D721Med (cell line): ENCODE data around the gene SGF29.
"Not testable (repeated sequence)": the region's sequence is repeated elsewhere in the genome, so short reads cannot be mapped to it uniquely, and the experiment has no call there.

Experiments used
- DNase-seq: peaks from one replicate; pipeline ENCODE4 v3.0.0; 2011; ENCODE audit warnings: low spot score; ENCODE audit not compliant: insufficient read length
- FAIRE-seq: peaks from 2 replicates; lab custom pipeline; 2011; peaks lifted over from hg19 to GRCh38; lab: Jason Lieb, UNC
- CTCF ChIP-seq: IDR thresholded peaks from 2 replicates; pipeline ENCODE4 v1.5.1; 2012; ENCODE audit warnings: mild to moderate bottlenecking, control low read depth; ENCODE audit not compliant: insufficient read depth; ENCODE audit errors: missing control alignments

SGF29 gene

GRCh38 chr16:28597692-28598261, 44.1 kb downstream of the SGF29 start:
- FAIRE-seq = no peak
- no peak for DNase-seq
- no peak for TF ChIP-seq CTCF

GRCh38 chr16:28599377-28600285, 45.9 kb downstream of the SGF29 start:
- FAIRE-seq = not testable (repeated sequence)

GRCh38 chr16:28600965-28601364, 47.2 kb downstream of the SGF29 start:
- not testable (repeated sequence) for FAIRE-seq, DNase-seq

More at GRCh38 chr16:28599377-28600285, 45.9 kb downstream of the SGF29 start:
- not testable (repeated sequence) for DNase-seq

- not testable (repeated sequence) for DNase-seq, FAIRE-seq
These were observed 47.9 kb downstream of the SGF29 start for GRCh38 chr16:28601589-28601988.

GRCh38 chr16:28602062-28602461, 48.3 kb downstream of the SGF29 start:
- not testable (repeated sequence) for FAIRE-seq, DNase-seq

GRCh38 chr16:28602529-28602928, 48.8 kb downstream of the SGF29 start:
- no peak for TF ChIP-seq CTCF
- FAIRE-seq (no peak), DNase-seq (no peak)

GRCh38 chr16:28603381-28604185, 49.9 kb downstream of the SGF29 start:
- DNase-seq = no peak
- no peak for TF ChIP-seq CTCF
- FAIRE-seq = no peak

GRCh38 chr16:28604186-28604565, 50.5 kb downstream of the SGF29 start:
- DNase-seq (no peak), FAIRE-seq (no peak)
- no peak for TF ChIP-seq CTCF
